Stimulated activated naive CD4-positive, alpha-beta T cell treated with Interleukin-2 at 50 U/mL for 16 hours (primary cell): ENCODE measurements around the gene ESYT3.
"Not testable (repeated sequence)": the region's sequence is repeated elsewhere in the genome, so short reads cannot be mapped to it uniquely, and the experiment has no call there.

Experiments
- DNase-seq: peaks from one replicate; lab custom pipeline; 2025; lab: John Stamatoyannopoulos, UW

Gene ESYT3

GRCh38 chr3:138408751-138409570 lies 25.5 kb upstream of the ESYT3 start:
- DNase-seq = no peak

- no peak for DNase-seq
Measured at GRCh38 chr3:138412821-138413551, 21.4 kb upstream of the ESYT3 start.

- DNase-seq = not testable (repeated sequence)
Measured at GRCh38 chr3:138416236-138416635, 18.2 kb upstream of the ESYT3 start.

- peak; percentile 32 for DNase-seq
Measured at GRCh38 chr3:138417559-138417982, 16.8 kb upstream of the ESYT3 start.

- no peak for DNase-seq
Measured at GRCh38 chr3:138418601-138419206, 15.7 kb upstream of the ESYT3 start.

- DNase-seq = no peak
Measured at GRCh38 chr3:138423316-138423715, 11.1 kb upstream of the ESYT3 start.

GRCh38 chr3:138424323-138424722 lies 10.1 kb upstream of the ESYT3 start:
- no peak for DNase-seq

GRCh38 chr3:138426211-138426610 lies 8.2 kb upstream of the ESYT3 start:
- DNase-seq = no peak

- DNase-seq = not testable (repeated sequence)
Measured at GRCh38 chr3:138426754-138427153, 7.7 kb upstream of the ESYT3 start.

GRCh38 chr3:138429665-138430064 lies 4.8 kb upstream of the ESYT3 start:
- DNase-seq = no peak

GRCh38 chr3:138432576-138433240 lies 1.7 kb upstream of the ESYT3 start:
- no peak for DNase-seq

GRCh38 chr3:138433892-138434275 lies 532 bp upstream of the ESYT3 start:
- no peak for DNase-seq

GRCh38 chr3:138434875-138435772 lies 708 bp downstream of the ESYT3 start:
- DNase-seq = no peak

- no peak for DNase-seq
Measured at GRCh38 chr3:138435840-138436239, 1.4 kb downstream of the ESYT3 start.

GRCh38 chr3:138437281-138437680 lies 2.9 kb downstream of the ESYT3 start:
- DNase-seq = no peak

GRCh38 chr3:138438896-138439295 lies 4.5 kb downstream of the ESYT3 start:
- DNase-seq = no peak

- DNase-seq = no peak
Measured at GRCh38 chr3:138439646-138440045, 5.2 kb downstream of the ESYT3 start.

- DNase-seq = no peak
Measured at GRCh38 chr3:138440121-138440521, 5.7 kb downstream of the ESYT3 start.

GRCh38 chr3:138440596-138440995 lies 6.2 kb downstream of the ESYT3 start:
- DNase-seq = no peak

- no peak for DNase-seq
Measured at GRCh38 chr3:138441256-138441655, 6.8 kb downstream of the ESYT3 start.

- no peak for DNase-seq
Measured at GRCh38 chr3:138441742-138442141, 7.3 kb downstream of the ESYT3 start.
